ENCODE results near the gene PRPSAP2. TPM values are rescaled to one million over a fixed set of nuclear protein-coding genes. Genes with fewer than 3 reads are reported as not detected.

Gene PRPSAP2
- total and polyA plus RNA-seq, 2 of the 8 experiments (the other 6 are each of a cell fraction or from before 2014, with no cell fraction given) = 28.7 to 50.5 TPM

DNA sequence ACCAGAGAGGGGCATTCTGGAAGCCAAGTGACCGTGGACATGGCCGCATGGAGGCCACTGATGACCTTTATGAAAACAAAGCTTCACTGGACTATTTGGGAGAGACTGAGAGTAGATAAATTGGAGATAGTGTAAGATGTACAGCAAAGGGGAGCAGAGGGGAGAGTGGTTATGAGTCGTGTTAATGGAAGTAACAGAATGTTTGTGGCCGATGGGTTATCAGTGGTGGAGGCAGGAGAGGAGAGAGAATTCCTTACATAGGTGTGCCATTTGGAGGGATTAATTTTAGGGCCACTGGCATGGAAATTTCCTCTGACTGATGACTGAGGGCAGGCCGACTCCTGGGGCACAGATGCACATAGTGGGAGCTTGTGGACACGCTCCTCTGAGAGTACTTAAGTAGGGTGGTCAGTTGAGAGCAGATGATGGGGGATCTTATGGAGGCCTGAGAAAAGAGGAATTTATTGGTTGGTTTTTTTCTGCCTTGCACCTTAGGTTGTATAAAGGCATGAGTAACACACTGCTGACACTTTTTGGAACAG lies 19.2 kb downstream of the PRPSAP2 start (continued):
- TF ChIP-seq, protein P1, sequence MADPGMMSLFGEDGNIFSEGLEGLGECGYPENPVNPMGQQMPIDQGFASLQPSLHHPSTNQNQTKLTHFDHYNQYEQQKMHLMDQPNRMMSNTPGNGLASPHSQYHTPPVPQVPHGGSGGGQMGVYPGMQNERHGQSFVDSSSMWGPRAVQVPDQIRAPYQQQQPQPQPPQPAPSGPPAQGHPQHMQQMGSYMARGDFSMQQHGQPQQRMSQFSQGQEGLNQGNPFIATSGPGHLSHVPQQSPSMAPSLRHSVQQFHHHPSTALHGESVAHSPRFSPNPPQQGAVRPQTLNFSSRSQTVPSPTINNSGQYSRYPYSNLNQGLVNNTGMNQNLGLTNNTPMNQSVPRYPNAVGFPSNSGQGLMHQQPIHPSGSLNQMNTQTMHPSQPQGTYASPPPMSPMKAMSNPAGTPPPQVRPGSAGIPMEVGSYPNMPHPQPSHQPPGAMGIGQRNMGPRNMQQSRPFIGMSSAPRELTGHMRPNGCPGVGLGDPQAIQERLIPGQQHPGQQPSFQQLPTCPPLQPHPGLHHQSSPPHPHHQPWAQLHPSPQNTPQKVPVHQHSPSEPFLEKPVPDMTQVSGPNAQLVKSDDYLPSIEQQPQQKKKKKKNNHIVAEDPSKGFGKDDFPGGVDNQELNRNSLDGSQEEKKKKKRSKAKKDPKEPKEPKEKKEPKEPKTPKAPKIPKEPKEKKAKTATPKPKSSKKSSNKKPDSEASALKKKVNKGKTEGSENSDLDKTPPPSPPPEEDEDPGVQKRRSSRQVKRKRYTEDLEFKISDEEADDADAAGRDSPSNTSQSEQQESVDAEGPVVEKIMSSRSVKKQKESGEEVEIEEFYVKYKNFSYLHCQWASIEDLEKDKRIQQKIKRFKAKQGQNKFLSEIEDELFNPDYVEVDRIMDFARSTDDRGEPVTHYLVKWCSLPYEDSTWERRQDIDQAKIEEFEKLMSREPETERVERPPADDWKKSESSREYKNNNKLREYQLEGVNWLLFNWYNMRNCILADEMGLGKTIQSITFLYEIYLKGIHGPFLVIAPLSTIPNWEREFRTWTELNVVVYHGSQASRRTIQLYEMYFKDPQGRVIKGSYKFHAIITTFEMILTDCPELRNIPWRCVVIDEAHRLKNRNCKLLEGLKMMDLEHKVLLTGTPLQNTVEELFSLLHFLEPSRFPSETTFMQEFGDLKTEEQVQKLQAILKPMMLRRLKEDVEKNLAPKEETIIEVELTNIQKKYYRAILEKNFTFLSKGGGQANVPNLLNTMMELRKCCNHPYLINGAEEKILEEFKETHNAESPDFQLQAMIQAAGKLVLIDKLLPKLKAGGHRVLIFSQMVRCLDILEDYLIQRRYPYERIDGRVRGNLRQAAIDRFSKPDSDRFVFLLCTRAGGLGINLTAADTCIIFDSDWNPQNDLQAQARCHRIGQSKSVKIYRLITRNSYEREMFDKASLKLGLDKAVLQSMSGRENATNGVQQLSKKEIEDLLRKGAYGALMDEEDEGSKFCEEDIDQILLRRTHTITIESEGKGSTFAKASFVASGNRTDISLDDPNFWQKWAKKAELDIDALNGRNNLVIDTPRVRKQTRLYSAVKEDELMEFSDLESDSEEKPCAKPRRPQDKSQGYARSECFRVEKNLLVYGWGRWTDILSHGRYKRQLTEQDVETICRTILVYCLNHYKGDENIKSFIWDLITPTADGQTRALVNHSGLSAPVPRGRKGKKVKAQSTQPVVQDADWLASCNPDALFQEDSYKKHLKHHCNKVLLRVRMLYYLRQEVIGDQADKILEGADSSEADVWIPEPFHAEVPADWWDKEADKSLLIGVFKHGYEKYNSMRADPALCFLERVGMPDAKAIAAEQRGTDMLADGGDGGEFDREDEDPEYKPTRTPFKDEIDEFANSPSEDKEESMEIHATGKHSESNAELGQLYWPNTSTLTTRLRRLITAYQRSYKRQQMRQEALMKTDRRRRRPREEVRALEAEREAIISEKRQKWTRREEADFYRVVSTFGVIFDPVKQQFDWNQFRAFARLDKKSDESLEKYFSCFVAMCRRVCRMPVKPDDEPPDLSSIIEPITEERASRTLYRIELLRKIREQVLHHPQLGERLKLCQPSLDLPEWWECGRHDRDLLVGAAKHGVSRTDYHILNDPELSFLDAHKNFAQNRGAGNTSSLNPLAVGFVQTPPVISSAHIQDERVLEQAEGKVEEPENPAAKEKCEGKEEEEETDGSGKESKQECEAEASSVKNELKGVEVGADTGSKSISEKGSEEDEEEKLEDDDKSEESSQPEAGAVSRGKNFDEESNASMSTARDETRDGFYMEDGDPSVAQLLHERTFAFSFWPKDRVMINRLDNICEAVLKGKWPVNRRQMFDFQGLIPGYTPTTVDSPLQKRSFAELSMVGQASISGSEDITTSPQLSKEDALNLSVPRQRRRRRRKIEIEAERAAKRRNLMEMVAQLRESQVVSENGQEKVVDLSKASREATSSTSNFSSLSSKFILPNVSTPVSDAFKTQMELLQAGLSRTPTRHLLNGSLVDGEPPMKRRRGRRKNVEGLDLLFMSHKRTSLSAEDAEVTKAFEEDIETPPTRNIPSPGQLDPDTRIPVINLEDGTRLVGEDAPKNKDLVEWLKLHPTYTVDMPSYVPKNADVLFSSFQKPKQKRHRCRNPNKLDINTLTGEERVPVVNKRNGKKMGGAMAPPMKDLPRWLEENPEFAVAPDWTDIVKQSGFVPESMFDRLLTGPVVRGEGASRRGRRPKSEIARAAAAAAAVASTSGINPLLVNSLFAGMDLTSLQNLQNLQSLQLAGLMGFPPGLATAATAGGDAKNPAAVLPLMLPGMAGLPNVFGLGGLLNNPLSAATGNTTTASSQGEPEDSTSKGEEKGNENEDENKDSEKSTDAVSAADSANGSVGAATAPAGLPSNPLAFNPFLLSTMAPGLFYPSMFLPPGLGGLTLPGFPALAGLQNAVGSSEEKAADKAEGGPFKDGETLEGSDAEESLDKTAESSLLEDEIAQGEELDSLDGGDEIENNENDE (IDR thresholded peaks at IDR 0.05; ENCODE audit: insufficient replicate concordance, low read length) = no peak

Data from H1 (cell line).